GM12891 (cell line): Measurements from ENCODE around the gene LIPJ.

Experiments
- POLR2A ChIP-seq: IDR thresholded peaks from 2 replicates; pipeline ENCODE4 v1.6.1; 2011; ENCODE audit warnings: low read depth, low read length, control low read depth
- POLR2AphosphoS5 ChIP-seq: IDR thresholded peaks from 2 replicates; pipeline ENCODE4 v1.6.1; 2011; ENCODE audit warnings: low read depth, low read length, control low read depth

- no peak for TF ChIP-seq POLR2AphosphoS5
- TF ChIP-seq POLR2A, result no peak
Observed at GRCh38 chr10:88642963-88643362, 56.4 kb downstream of the LIPJ start.
